CD14-positive monocyte (primary cell): ENCODE results near the gene YDJC. TPM values are rescaled to one million over a fixed set of nuclear protein-coding genes. Genes with fewer than 3 reads are reported as not detected.
A peak's percentile ranks its signal among the peaks of the same experiment; 100 is the strongest.

Experiments
- DNase-seq, 3 donors: peaks; one replicate each; pipeline ENCODE4 v3.0.0-alpha.2; 2011 to 2022
- H2AFZ ChIP-seq: 2 replicates; pipeline ENCODE4 v1.6.0; 2012; ENCODE audit warnings: mild to moderate bottlenecking, low read depth, low read length, inconsistent platforms; ENCODE audit not compliant: insufficient read depth, poor library complexity, severe bottlenecking
- H3K27ac ChIP-seq, 2 donors: 1 replicate in 1 of 2; 2 replicates in 1 of 2; pipeline ENCODE4 v1.5.1; 2012 to 2013; ENCODE audit warnings: low read length in 2 of 2, control low read depth in 1 of 2, inconsistent platforms in 1 of 2, low read depth in 1 of 2, mild to moderate bottlenecking in 1 of 2
- H3K27me3 ChIP-seq, 2 donors: one replicate each; pipeline versions ENCODE4 v1.6.0 to v1.6.1; 2011 to 2013; ENCODE audit warnings: low read length in 2 of 2; ENCODE audit not compliant: control insufficient read depth in 2 of 2, insufficient read depth in 2 of 2
- H3K36me3 ChIP-seq, 2 donors: replicated peaks in 1 of 2; 1 replicate in 1 of 2; 2 replicates in 1 of 2; pipeline versions ENCODE4 v1.5.1 to v1.6.1; 2012 to 2013; ENCODE audit warnings: low read length in 2 of 2, control low read depth in 1 of 2, inconsistent platforms in 1 of 2, mild to moderate bottlenecking in 1 of 2; ENCODE audit not compliant: insufficient read depth in 2 of 2, control insufficient read depth in 1 of 2
- H3K4me1 ChIP-seq, 2 donors: 1 replicate in 1 of 2; 2 replicates in 1 of 2; pipeline versions ENCODE4 v1.5.1 to v1.6.1; 2012 to 2013; ENCODE audit warnings: low read length in 2 of 2, control low read depth in 1 of 2, inconsistent platforms in 1 of 2, mild to moderate bottlenecking in 1 of 2, moderate library complexity in 1 of 2; ENCODE audit not compliant: insufficient read depth in 2 of 2, control insufficient read depth in 1 of 2
- H3K4me2 ChIP-seq: replicated peaks from 2 replicates; pipeline ENCODE3; 2012; ENCODE audit warnings: low read length, moderate library complexity, mild to moderate bottlenecking; ENCODE audit not compliant: poor library complexity, severe bottlenecking; ENCODE audit errors: extremely low read depth
- H3K4me3 ChIP-seq, 3 experiments: fragments of 200-600 bp in 1 of 3; sonication (generic) in 1 of 3; replicated peaks in 1 of 3; 1 replicate in 2 of 3; 2 replicates in 1 of 3; pipeline ENCODE4 v1.5.1; 2011 to 2013; ENCODE audit warnings: low read length in 3 of 3, mild to moderate bottlenecking in 3 of 3, control low read depth in 2 of 3, low read depth in 2 of 3, inconsistent platforms in 1 of 3, moderate library complexity in 1 of 3
- H3K79me2 ChIP-seq: 2 replicates; pipeline ENCODE4 v1.6.0; 2012; ENCODE audit warnings: mild to moderate bottlenecking, control low read depth, inconsistent platforms, low read length, moderate library complexity; ENCODE audit not compliant: insufficient read depth
- H3K9ac ChIP-seq: 2 replicates; pipeline ENCODE4 v1.6.0; 2017; ENCODE audit warnings: low read length, mild to moderate bottlenecking; ENCODE audit not compliant: insufficient read depth, poor library complexity, severe bottlenecking
- H3K9me3 ChIP-seq, 2 donors: replicated peaks in 1 of 2; 1 replicate in 1 of 2; 2 replicates in 1 of 2; pipeline versions ENCODE4 v1.5.1 to v1.6.1; 2012 to 2013; ENCODE audit warnings: low read length in 2 of 2, control low read depth in 1 of 2; ENCODE audit not compliant: control insufficient read depth in 1 of 2, insufficient read depth in 1 of 2
- H4K20me1 ChIP-seq: 2 replicates; pipeline ENCODE4 v1.6.0; 2012; ENCODE audit warnings: mild to moderate bottlenecking, low read length, control low read depth, moderate library complexity; ENCODE audit not compliant: insufficient read depth
- H3K27ac Mint-ChIP-seq, 7 donors: one replicate each; pipeline ENCODE4 v1.8.0; 2020; ENCODE audit warnings: mild to moderate bottlenecking in 7 of 7, mixed read lengths in 7 of 7, moderate library complexity in 6 of 7, inconsistent platforms in 2 of 7
- H3K27me3 Mint-ChIP-seq, 3 donors: one replicate each; pipeline ENCODE4 v1.8.0; 2021 to 2022; ENCODE audit warnings: low read depth in 3 of 3, mild to moderate bottlenecking in 3 of 3, mixed read lengths in 3 of 3, moderate library complexity in 3 of 3, inconsistent platforms in 1 of 3
- H3K36me3 Mint-ChIP-seq, 2 donors: one replicate each; pipeline ENCODE4 v1.8.0; 2020; ENCODE audit warnings: mixed read lengths in 2 of 2, inconsistent platforms in 1 of 2, mild to moderate bottlenecking in 1 of 2
- H3K4me1 Mint-ChIP-seq: one replicate; pipeline ENCODE4 v1.8.0; 2020; ENCODE audit warnings: mild to moderate bottlenecking, mixed read lengths
- H3K4me3 Mint-ChIP-seq, 2 donors: one replicate each; pipeline ENCODE4 v1.8.0; 2020; ENCODE audit warnings: mild to moderate bottlenecking in 2 of 2, mixed read lengths in 2 of 2, moderate library complexity in 1 of 2
- H3K9me3 Mint-ChIP-seq, 7 donors: one replicate each; pipeline ENCODE4 v1.8.0; 2020 to 2022; ENCODE audit warnings: mixed read lengths in 7 of 7, mild to moderate bottlenecking in 6 of 7, moderate library complexity in 6 of 7, inconsistent platforms in 2 of 7
- WGBS: methylation state at CpG from one replicate; pipeline ENCODE4 v1.1.5; 2013; ENCODE audit warnings: missing lambda C conversion rate; ENCODE audit not compliant: insufficient coverage; 5-methylcytosine and 5-hydroxymethylcytosine counted together
- intact Hi-C, 2 donors: fragments of 100-400 bp; cut with micrococcal nuclease; formaldehyde crosslinking; loops; one replicate each; pipeline versions ENCODE4 v1.15.0 to v1.15.1; 2023
- polyA plus RNA-seq, 3 donors: library from polyadenylated mRNA; depleted of rRNA in 1 of 3; unstranded in 2 of 3; stranded (reverse) in 1 of 3; fragments of 300-500 nt in 2 of 3; fragments of >200 nt in 1 of 3; fragmentation: Illumina TruSeq in 2 of 3; gene quantifications; 1 replicate in 2 of 3; 2 replicates in 1 of 3; pipeline ENCODE4 v1.2.3, GENCODE V29; 2012 to 2021
- TF ChIP-seq, protein P1 (sequence below): fragments of 200-600 bp; IDR thresholded peaks from one replicate; pipeline ENCODE4 v1.8.0; 2022; ENCODE audit warnings: antibody characterized with exemption, mild to moderate bottlenecking

The YDJC gene
- polyA plus RNA-seq, 3 donors: 26.5 to 32.9 (median 26.7) TPM

DNA sequence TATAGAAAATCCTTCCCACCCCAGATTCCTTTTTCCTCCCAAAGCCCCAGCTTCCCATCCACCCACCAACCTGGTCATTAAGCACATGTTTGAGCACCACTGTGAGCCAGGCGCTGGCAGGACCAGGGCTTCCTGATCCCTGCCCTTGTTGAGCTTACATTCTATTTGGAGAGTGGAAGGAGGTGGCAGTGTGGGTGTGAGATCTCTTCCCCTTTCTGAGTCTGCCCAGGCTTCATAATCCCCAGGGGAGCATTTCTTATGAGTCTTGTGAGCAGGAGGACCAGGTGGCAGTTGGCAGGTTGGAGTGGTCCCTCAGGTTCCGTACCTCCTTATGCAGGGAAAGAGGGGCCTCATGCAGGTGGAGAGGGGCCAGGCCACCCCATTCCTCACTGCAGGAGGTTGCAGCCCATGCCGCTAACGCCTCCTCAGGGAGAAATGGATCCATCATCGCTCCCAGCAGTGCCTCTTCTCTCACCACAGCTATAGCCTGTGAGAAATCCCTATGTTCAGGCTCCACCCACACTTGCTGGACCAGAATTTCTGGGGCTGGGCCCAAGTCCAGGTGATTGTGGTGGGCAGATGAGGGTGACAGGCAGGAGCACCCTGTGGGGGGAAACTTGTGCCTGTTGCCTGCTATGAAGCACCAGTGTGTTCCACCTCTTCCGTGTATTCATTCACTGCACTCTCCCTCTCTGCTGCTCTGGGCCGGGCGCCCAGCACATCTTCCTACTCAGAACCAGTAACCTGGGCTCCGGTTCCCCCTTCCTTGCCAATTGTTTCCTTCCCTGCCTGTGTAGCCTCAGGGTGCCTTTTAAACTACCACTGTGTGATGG is 38.8 kb downstream of the YDJC start:
- peaks cover 15% of the 10 kb centered on the region in 2 donors for H3K4me1 ChIP-seq
- Mint-ChIP-seq H3K36me3 (peaks cover 38 to 65% of the 10 kb centered on the region in 2 donors), H3K27ac (peak overlapping the region in 5 of 7 donors; percentile 10 to 87 (median 76)), H3K4me1 (peaks cover 50% of the 10 kb centered on the region), H3K4me3 (no peak overlapping the region), H3K9me3 (no peaks in the 10 kb centered on the region), H3K27me3 (peaks cover 0 to 3% (median 0%) of the 10 kb centered on the region in 3 donors)
- no peak overlapping the region for H3K4me3 ChIP-seq
- H3K9me3 ChIP-seq: no peaks in the 10 kb centered on the region
- DNase-seq: no peak
- H3K27me3 ChIP-seq: no peaks in the 10 kb centered on the region
- peaks cover 99% of the 10 kb centered on the region for H4K20me1 ChIP-seq
- H2AFZ ChIP-seq: no peak overlapping the region
- peak overlapping the region in 1 of 2 donors; percentile 27 for H3K27ac ChIP-seq
- TF ChIP-seq, protein P1, sequence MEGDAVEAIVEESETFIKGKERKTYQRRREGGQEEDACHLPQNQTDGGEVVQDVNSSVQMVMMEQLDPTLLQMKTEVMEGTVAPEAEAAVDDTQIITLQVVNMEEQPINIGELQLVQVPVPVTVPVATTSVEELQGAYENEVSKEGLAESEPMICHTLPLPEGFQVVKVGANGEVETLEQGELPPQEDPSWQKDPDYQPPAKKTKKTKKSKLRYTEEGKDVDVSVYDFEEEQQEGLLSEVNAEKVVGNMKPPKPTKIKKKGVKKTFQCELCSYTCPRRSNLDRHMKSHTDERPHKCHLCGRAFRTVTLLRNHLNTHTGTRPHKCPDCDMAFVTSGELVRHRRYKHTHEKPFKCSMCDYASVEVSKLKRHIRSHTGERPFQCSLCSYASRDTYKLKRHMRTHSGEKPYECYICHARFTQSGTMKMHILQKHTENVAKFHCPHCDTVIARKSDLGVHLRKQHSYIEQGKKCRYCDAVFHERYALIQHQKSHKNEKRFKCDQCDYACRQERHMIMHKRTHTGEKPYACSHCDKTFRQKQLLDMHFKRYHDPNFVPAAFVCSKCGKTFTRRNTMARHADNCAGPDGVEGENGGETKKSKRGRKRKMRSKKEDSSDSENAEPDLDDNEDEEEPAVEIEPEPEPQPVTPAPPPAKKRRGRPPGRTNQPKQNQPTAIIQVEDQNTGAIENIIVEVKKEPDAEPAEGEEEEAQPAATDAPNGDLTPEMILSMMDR: no peak
- WGBS: 100% methylated on average over 1 of the region's 9 CpGs
- peaks cover 31 to 63% of the 10 kb centered on the region in 2 donors for H3K36me3 ChIP-seq
- H3K79me2 ChIP-seq: peaks cover 99% of the 10 kb centered on the region
- no peak overlapping the region for H3K4me2 ChIP-seq
- intact Hi-C loops: no loop called here
- no peak overlapping the region for H3K9ac ChIP-seq

DNA sequence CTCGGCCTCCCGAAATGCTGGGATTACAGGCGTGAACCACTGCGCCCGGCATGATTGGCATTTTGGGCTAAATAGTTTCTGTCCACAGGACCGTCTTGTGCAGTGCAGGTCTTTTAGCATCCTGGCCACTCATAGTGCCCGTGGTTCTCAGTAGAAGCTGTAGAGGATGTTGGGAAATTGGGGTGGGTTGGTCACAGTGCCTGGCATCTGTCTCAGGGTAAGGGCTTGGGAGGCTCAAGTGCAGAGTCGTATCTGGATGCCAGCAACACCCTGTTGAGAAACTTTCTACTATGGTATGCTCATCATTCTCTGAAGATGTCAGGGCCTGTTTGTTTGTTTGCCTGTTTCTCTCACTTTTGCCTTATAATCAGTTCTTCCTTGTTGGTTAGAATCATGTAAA is 40.4 kb downstream of the YDJC start:
- peaks cover 99% of the 10 kb centered on the region for H3K79me2 ChIP-seq
- no peak overlapping the region for H3K9ac ChIP-seq
- no peaks in the 10 kb centered on the region for H3K27me3 ChIP-seq
- H3K36me3 Mint-ChIP-seq: peaks cover 28 to 59% of the 10 kb centered on the region in 2 donors
- peaks cover 15% of the 10 kb centered on the region in 2 donors for H3K4me1 ChIP-seq
- TF ChIP-seq, protein P1: no peak
- no peaks in the 10 kb centered on the region for H3K9me3 Mint-ChIP-seq
- no peak for DNase-seq
- H3K27ac Mint-ChIP-seq: peak overlapping the region in 5 of 7 donors; percentile 1 to 70 (median 28)
- H3K4me2 ChIP-seq: no peak overlapping the region
- WGBS: 73% methylated on average over 5 of the region's 8 CpGs
- H2AFZ ChIP-seq: no peak overlapping the region
- H3K36me3 ChIP-seq: peaks cover 22 to 56% of the 10 kb centered on the region in 2 donors
- peak overlapping the region in 1 of 2 donors; percentile 47 for H3K27ac ChIP-seq
- H4K20me1 ChIP-seq: peaks cover 99% of the 10 kb centered on the region
- peaks cover 57% of the 10 kb centered on the region for H3K4me1 Mint-ChIP-seq
- H3K9me3 ChIP-seq: no peaks in the 10 kb centered on the region
- H3K4me3 Mint-ChIP-seq: no peak overlapping the region
- no peak overlapping the region for H3K4me3 ChIP-seq
- peaks cover 0 to 3% (median 0%) of the 10 kb centered on the region in 3 donors for H3K27me3 Mint-ChIP-seq
- intact Hi-C loops: no loop called here
